Measurements from ENCODE around the gene DNAL1. TPM values are rescaled to one million over a fixed set of nuclear protein-coding genes. Genes with fewer than 3 reads are reported as not detected.
"Not testable (repeated sequence)": the region's sequence is repeated elsewhere in the genome, so short reads cannot be mapped to it uniquely, and the experiment has no call there.

Gene DNAL1
- total RNA-seq, 1 donor from 2014 or later = 6.2 TPM

DNA sequence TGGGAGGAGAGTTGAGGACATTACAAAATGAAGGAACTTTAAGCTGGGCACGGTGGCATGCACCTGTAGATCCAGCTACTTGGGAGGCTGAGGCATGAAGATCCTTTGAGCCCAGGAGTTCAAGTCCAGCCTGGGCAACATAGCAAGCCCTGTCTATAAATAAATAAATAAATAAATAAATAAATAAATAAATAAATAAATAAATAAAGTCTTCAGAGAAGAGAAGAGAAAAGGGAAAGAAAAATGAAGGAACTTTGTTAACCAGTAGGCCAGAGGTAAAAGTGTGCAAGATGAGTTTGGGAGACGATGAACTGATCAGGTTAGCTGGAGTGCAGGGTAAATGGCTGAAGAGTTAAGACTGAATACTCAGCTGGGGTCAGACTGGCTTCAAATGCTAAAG lies 49.3 kb downstream of the DNAL1 start:
- intact Hi-C loops (cut with micrococcal nuclease) = no loop called here
- no peaks in the 10 kb centered on the region for H3K9me3 Mint-ChIP-seq
- peaks cover 22% of the 10 kb centered on the region for H3K4me1 Mint-ChIP-seq (ENCODE audit: low read depth)
- H3K27ac Mint-ChIP-seq = no peak overlapping the region
- H3K27me3 Mint-ChIP-seq (ENCODE audit: low read depth) = no peaks in the 10 kb centered on the region
- H3K36me3 Mint-ChIP-seq (ENCODE audit: low read depth) = no peaks in the 10 kb centered on the region
- DNase-seq (ENCODE audit: low spot score) = no peak
- H3K4me3 Mint-ChIP-seq (ENCODE audit: low read depth) = no peak overlapping the region

DNA sequence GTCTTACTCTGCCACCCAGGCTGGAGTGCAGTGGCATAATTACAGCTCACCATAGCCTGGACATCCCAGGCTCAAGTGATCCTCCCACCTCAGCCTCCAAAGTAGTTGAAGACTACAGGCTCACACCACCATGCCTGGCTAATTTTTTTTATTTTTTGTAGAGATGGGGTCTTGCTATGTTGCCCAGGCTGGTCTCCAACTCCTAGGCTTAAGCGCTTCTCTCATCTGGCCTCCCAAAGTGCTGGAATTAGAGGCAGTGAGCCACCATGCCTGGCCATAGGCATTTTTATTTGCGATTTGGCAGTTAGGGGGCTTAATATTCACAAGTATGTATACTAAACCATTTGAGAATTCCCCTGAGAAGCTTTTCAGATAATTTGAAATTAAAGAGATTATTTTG lies 50.3 kb downstream of the DNAL1 start:
- DNase-seq (ENCODE audit: low spot score) = no peak
- Mint-ChIP-seq H3K4me3 (ENCODE audit: low read depth) (no peak overlapping the region), H3K36me3 (ENCODE audit: low read depth) (no peaks in the 10 kb centered on the region), H3K27ac (no peak overlapping the region), H3K27me3 (ENCODE audit: low read depth) (no peaks in the 10 kb centered on the region), H3K4me1 (ENCODE audit: low read depth) (peaks cover 22% of the 10 kb centered on the region), H3K9me3 (no peaks in the 10 kb centered on the region)
- intact Hi-C loops (cut with micrococcal nuclease) = no loop called here

DNA sequence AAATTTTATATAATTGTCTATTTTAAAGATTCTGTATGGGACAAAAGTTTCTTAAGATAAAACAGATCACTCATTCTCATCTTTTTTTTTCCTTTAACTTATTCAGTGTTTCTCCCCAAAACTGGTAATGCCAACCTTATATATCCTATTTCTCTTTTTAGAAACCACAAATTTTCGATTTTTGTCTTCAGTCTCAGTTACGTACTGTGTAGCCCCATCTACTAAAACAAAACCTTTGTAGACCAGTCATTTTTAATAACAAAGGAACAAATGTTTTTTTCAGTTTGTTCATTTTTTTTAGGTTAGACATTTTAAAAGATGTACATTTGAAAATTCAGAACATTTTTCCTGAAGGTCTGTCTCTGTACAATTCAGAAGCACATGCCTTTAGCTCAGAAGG lies 51.2 kb downstream of the DNAL1 start:
- peak overlapping the region; percentile 83 for H3K27ac Mint-ChIP-seq
- no peaks in the 10 kb centered on the region for H3K27me3 Mint-ChIP-seq (ENCODE audit: low read depth)
- H3K9me3 Mint-ChIP-seq = no peaks in the 10 kb centered on the region
- peaks cover 31% of the 10 kb centered on the region for H3K4me1 Mint-ChIP-seq (ENCODE audit: low read depth)
- no peaks in the 10 kb centered on the region for H3K36me3 Mint-ChIP-seq (ENCODE audit: low read depth)
- no peak for DNase-seq (ENCODE audit: low spot score)
- peak overlapping the region; percentile 42 for H3K4me3 Mint-ChIP-seq (ENCODE audit: low read depth)
- intact Hi-C loops (cut with micrococcal nuclease) = loop anchor here (2.0 kb wide), 1 partner anchor 17 kb away; no protein-coding TSS in a partner anchor

DNA sequence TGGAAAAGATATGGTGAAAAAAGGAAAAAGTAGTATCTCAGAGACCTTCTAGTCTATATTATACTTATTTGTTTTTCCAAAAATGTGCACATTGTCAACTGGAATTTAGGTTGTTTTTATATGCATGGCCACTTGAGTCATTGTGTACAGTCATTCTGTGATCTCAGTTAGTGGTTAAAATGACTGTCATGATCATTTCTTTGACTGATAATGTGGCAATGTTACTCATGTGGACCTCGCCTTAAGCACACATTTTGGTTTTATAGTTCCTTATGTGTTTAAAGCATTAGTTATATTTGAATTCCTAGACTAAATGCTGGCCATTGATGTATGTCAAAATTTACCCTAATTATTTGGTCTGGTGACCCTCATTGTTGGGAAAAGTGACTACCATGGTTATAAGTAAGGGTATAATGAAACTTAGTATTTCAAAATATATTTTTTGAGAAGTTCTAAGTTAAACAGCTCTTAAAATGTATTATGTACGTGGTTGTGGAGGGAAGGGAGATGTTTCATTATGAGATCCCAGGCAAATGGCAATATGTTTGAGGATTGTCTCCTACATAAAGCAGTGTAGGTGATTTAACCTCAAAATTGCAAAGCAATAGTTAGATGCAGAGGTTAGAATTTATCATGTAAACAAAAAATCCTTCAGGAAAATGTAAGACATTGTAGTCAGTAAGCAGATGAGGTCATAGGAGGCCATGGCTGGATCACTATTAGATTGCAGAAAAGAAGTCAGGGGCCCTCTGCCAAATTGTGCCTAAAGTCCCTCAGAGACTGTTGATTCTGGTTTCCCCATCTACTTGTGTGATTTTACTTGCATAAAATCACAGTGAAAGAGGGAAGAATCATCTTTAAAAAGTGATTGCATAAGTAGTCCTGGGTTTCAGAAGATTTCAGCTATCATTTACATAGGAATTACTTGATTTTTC lies 51.9 kb downstream of the DNAL1 start:
- intact Hi-C loops (cut with micrococcal nuclease) = loop anchor here (2.0 kb wide), 1 partner anchor 16 kb away; no protein-coding TSS in a partner anchor
- H3K4me1 Mint-ChIP-seq (ENCODE audit: low read depth) = peaks cover 34% of the 10 kb centered on the region
- H3K4me3 Mint-ChIP-seq (ENCODE audit: low read depth) = peak overlapping the region; percentile 42
- H3K9me3 Mint-ChIP-seq = no peaks in the 10 kb centered on the region
- peak overlapping the region; percentile 83 for H3K27ac Mint-ChIP-seq
- DNase-seq (ENCODE audit: low spot score) = no peak
- H3K27me3 Mint-ChIP-seq (ENCODE audit: low read depth) = no peaks in the 10 kb centered on the region
- no peaks in the 10 kb centered on the region for H3K36me3 Mint-ChIP-seq (ENCODE audit: low read depth)

DNA sequence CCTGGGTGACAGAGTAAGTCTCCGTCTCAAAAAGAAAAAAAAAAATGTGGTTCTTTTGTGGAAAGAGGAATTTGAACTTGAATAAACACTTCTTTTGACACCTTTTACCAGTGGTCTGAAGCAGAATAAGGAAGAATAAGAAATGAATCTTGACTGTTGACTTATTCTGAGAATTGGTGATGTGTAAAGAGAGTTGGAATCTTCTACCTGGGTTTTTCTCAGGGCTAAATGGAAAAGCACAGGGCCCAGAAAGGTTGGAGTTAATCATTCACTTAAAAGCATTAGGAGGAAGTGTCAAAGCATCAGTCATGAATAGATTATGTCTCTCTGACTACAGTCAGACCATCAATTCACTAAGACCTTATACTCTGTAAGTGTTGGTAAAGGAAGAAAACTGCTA lies 55.5 kb downstream of the DNAL1 start:
- Mint-ChIP-seq H3K27me3 (ENCODE audit: low read depth) (peaks cover 7% of the 10 kb centered on the region), H3K4me1 (ENCODE audit: low read depth) (peaks cover 34% of the 10 kb centered on the region), H3K4me3 (ENCODE audit: low read depth) (no peak overlapping the region), H3K9me3 (no peaks in the 10 kb centered on the region), H3K36me3 (ENCODE audit: low read depth) (no peaks in the 10 kb centered on the region), H3K27ac (no peak overlapping the region)
- no peak for DNase-seq (ENCODE audit: low spot score)
- intact Hi-C loops (cut with micrococcal nuclease) = no loop called here

DNA sequence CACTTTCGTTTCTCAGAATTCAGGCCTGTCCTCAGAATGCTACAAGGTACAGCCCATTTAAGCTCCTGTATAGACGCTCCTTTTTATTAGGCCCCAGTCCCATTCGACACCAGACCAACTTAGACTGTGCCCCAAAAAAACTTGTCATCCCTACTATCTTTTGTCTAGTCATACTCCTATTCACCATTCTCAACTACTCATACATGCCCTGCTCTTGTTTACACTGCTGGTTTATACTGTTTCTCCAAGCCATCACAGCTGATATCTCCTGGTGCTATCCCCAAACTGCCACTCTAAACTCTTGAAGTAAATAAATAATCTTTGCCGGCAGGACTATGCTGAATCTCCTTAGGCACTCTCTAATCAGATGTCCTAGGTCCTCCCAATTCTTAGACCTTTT lies 63.3 kb downstream of the DNAL1 start:
- DNase-seq (ENCODE audit: low spot score); H3K27ac Mint-ChIP-seq; H3K9me3 Mint-ChIP-seq; H3K27me3 Mint-ChIP-seq (ENCODE audit: low read depth); H3K4me3 Mint-ChIP-seq (ENCODE audit: low read depth); intact Hi-C loops (cut with micrococcal nuclease): not testable (repeated sequence)
- Mint-ChIP-seq H3K36me3 (ENCODE audit: low read depth) (peaks cover 14% of the 10 kb centered on the region), H3K4me1 (ENCODE audit: low read depth) (peaks cover 11% of the 10 kb centered on the region)

DNA sequence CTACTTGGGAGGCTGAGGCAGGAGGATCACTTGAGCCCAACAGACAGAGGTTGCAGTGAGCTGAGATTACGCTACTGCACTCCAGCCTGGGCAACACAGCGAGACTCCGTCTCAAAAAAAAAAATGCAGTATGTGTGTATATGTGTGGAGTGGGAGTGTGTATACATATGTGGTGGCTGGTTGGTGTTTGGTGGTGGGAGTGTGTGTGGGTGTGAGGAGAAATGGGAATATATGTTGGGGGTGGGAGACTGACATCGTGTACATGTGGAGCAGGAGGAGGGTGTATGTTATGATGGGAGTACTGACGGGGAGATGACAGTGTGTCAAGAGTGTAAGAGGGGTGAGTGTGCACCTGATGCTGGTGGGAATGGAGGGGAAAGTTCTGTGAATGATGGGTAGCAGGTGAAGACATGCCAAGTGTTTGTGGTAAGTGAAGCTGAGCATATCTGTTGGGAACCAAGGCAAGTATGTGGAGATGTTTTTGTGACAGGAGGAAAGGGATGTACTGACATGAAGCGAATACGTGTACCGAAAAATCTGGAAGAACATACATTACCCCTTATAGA lies 65.2 kb downstream of the DNAL1 start:
- no peak overlapping the region for H3K27ac Mint-ChIP-seq
- H3K4me3 Mint-ChIP-seq (ENCODE audit: low read depth) = no peak overlapping the region
- H3K27me3 Mint-ChIP-seq (ENCODE audit: low read depth) = no peaks in the 10 kb centered on the region
- DNase-seq (ENCODE audit: low spot score) = no peak
- no peaks in the 10 kb centered on the region for H3K9me3 Mint-ChIP-seq
- peaks cover 16% of the 10 kb centered on the region for H3K4me1 Mint-ChIP-seq (ENCODE audit: low read depth)
- intact Hi-C loops (cut with micrococcal nuclease) = loop anchor here (5.0 to 10.0 kb wide), 4 partner anchors 47 to 655 kb away; partner anchors contain the start of genes BBOF1, ENTPD5 and RBM25
- H3K36me3 Mint-ChIP-seq (ENCODE audit: low read depth) = peaks cover 21% of the 10 kb centered on the region

DNA sequence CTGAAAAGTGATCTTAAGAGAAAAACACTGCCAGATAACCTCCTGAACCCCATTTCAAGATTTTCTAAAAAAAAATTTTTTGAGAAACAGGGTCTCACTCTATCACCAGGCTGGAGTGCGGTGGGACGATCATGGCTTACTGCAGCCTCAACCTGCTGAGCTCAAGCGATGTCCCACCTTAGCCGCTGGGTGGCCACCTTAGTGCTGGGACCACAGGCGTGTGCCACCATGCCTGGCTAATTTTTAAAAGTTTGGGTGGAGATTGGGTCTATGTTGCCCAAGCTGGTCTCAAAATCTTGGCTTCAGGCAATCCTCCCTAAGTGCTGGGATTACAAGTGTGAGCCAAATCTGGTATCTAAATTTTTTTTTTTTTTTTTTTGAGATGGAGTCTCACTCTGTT lies 66.0 kb downstream of the DNAL1 start:
- H3K27ac Mint-ChIP-seq = no peak overlapping the region
- peaks cover 16% of the 10 kb centered on the region for H3K4me1 Mint-ChIP-seq (ENCODE audit: low read depth)
- intact Hi-C loops (cut with micrococcal nuclease) = loop anchor here (5.0 to 10.0 kb wide), 4 partner anchors 47 to 656 kb away; partner anchors contain the start of genes BBOF1, ENTPD5 and RBM25
- H3K36me3 Mint-ChIP-seq (ENCODE audit: low read depth) = peaks cover 24% of the 10 kb centered on the region
- H3K27me3 Mint-ChIP-seq (ENCODE audit: low read depth) = no peaks in the 10 kb centered on the region
- no peak overlapping the region for H3K4me3 Mint-ChIP-seq (ENCODE audit: low read depth)
- H3K9me3 Mint-ChIP-seq = no peaks in the 10 kb centered on the region
- no peak for DNase-seq (ENCODE audit: low spot score)

DNA sequence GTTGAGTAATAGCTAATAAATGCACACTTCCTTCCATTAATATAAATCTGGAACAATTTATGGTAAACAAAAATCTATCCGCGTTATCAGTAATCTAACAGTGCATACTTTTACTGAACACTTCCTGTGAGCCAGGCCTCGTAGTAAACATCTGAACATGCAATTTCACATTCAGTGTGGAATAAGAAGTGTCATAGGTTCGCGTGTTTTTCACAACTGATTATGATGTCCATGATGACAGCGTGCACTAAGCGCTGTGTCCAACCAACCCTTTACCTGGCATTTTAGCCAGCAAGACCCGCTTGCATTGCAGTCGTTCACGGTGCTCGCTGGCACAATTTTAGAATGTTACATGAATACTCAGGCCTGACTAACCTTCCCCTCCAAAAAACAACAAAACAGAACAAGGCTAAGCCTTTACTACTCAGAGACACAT lies 67.3 kb downstream of the DNAL1 start:
- no peak for DNase-seq (ENCODE audit: low spot score)
- H3K27me3 Mint-ChIP-seq (ENCODE audit: low read depth) = no peaks in the 10 kb centered on the region
- intact Hi-C loops (cut with micrococcal nuclease) = loop anchor here (1.0 to 10.0 kb wide), 9 partner anchors 15 to 657 kb away; partner anchors contain the start of genes BBOF1, DNAL1, ENTPD5 and RBM25
- H3K4me3 Mint-ChIP-seq (ENCODE audit: low read depth) = peak overlapping the region; percentile 86
- no peaks in the 10 kb centered on the region for H3K9me3 Mint-ChIP-seq
- H3K4me1 Mint-ChIP-seq (ENCODE audit: low read depth) = peaks cover 16% of the 10 kb centered on the region
- H3K36me3 Mint-ChIP-seq (ENCODE audit: low read depth) = peaks cover 31% of the 10 kb centered on the region
- H3K27ac Mint-ChIP-seq = peak overlapping the region; percentile 92

DNA sequence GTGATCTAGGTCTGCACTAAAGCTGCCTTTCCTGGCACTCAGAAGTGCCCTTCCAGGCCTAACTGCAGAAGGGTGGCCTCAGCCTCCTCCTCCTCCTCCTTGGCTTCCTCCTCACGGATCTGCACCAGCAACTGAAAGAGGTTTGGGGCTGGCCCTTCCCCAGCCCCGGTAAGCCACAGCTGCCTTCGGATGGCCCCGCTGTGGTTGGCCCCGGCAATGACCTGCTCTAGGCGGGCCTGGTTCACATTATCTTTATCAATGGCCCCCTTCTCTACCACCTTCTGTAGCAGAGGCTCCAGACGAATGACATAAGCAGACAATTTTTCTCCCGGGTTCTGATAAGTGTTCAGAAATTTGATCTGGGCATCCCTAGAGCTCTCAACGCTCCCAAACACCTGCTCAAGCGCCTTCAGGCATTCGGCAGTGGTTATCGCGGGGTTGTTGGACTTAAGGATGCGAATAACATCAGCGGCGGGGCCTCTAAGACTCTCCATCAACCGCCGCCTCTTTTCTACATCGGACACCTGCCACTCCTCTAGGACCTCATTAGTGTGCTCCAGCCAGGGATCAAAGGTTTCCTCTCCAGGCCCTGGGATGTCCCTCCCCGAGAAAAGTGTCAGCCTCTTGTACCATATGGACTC lies 67.9 kb downstream of the DNAL1 start:
- no peaks in the 10 kb centered on the region for H3K9me3 Mint-ChIP-seq
- H3K36me3 Mint-ChIP-seq (ENCODE audit: low read depth) = peaks cover 36% of the 10 kb centered on the region
- peak overlapping the region; percentile 86 for H3K4me3 Mint-ChIP-seq (ENCODE audit: low read depth)
- H3K27me3 Mint-ChIP-seq (ENCODE audit: low read depth) = no peaks in the 10 kb centered on the region
- DNase-seq (ENCODE audit: low spot score) = peak; percentile 28
- H3K27ac Mint-ChIP-seq = peak overlapping the region; percentile 92
- intact Hi-C loops (cut with micrococcal nuclease) = loop anchor here (1.0 to 10.0 kb wide), 10 partner anchors 16 to 658 kb away; partner anchors contain the start of genes BBOF1, DNAL1, ENTPD5 and RBM25
- peaks cover 16% of the 10 kb centered on the region for H3K4me1 Mint-ChIP-seq (ENCODE audit: low read depth)

DNA sequence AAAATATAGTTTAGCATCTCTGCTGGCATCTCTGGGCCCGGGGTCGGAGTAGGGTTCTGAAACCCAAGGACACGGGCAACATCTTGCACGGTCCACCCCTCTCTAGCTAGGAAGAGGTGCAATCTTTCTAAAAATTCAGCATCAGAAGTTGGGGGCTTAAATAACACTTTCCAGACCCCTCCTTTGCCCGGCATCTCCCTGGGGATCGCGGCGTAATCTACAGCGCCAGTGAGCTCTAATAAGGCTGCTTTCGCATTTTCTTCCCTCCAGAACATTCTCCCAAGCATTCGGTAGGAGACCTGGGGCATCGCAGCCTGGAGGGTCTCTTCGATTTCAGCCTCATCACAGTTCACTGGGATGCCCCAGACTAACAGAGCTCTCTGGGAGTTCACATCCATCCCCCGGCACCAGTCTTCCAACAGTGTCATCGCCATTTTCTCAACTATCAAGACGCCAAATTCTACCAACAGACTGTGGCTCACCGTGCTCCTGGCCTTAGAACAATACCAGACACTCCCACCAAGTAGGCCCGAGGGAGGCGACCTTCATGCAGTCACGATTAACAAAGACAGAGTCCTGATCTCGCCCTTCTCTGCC lies 68.5 kb downstream of the DNAL1 start:
- intact Hi-C loops (cut with micrococcal nuclease) = loop anchor here (1.0 to 10.0 kb wide), 8 partner anchors 17 to 659 kb away; partner anchors contain the start of genes BBOF1, ENTPD5 and RBM25
- Mint-ChIP-seq H3K36me3 (ENCODE audit: low read depth) (peaks cover 42% of the 10 kb centered on the region), H3K4me1 (ENCODE audit: low read depth) (peaks cover 16% of the 10 kb centered on the region), H3K27ac (peak overlapping the region; percentile 92), H3K4me3 (ENCODE audit: low read depth) (peak overlapping the region; percentile 86), H3K9me3 (no peaks in the 10 kb centered on the region), H3K27me3 (ENCODE audit: low read depth) (no peaks in the 10 kb centered on the region)
- no peak for DNase-seq (ENCODE audit: low spot score)
